ENCODE results near the gene ILK. TPM values are rescaled to one million over a fixed set of nuclear protein-coding genes. Genes with fewer than 3 reads are reported as not detected.

ILK gene
- total and polyA plus RNA-seq, 8 donors: 146 to 165 (median 154) TPM

GRCh38 chr11:6556139-6556949, 47.2 kb upstream of the ILK start:
- H3K4me1 ChIP-seq: no peaks in the 10 kb centered on the region
- H3K9me3 ChIP-seq: no peaks in the 10 kb centered on the region
- intact Hi-C loops (cut with DNase I): no loop called here
- no peaks in the 10 kb centered on the region for H3K36me3 ChIP-seq
- H3K27me3 ChIP-seq: no peaks in the 10 kb centered on the region
- no peak for ATAC-seq
- DNase-seq: no peak
- no peak overlapping the region for H3K4me3 ChIP-seq
- no peak overlapping the region for H3K27ac ChIP-seq
- no peak for TF ChIP-seq CTCF (IDR thresholded peaks at IDR 0.05)

- no peak overlapping the region for H3K4me3 ChIP-seq
- ATAC-seq (no peak), DNase-seq (no peak)
- no peak overlapping the region for H3K27ac ChIP-seq
- no peaks in the 10 kb centered on the region for H3K36me3 ChIP-seq
- no peak for TF ChIP-seq CTCF (IDR thresholded peaks at IDR 0.05)
- H3K27me3 ChIP-seq: no peaks in the 10 kb centered on the region
- H3K9me3 ChIP-seq: no peaks in the 10 kb centered on the region
- intact Hi-C loops (cut with DNase I): no loop called here
- no peaks in the 10 kb centered on the region for H3K4me1 ChIP-seq
Observed at GRCh38 chr11:6557063-6557462, 46.5 kb upstream of the ILK start.

DNA sequence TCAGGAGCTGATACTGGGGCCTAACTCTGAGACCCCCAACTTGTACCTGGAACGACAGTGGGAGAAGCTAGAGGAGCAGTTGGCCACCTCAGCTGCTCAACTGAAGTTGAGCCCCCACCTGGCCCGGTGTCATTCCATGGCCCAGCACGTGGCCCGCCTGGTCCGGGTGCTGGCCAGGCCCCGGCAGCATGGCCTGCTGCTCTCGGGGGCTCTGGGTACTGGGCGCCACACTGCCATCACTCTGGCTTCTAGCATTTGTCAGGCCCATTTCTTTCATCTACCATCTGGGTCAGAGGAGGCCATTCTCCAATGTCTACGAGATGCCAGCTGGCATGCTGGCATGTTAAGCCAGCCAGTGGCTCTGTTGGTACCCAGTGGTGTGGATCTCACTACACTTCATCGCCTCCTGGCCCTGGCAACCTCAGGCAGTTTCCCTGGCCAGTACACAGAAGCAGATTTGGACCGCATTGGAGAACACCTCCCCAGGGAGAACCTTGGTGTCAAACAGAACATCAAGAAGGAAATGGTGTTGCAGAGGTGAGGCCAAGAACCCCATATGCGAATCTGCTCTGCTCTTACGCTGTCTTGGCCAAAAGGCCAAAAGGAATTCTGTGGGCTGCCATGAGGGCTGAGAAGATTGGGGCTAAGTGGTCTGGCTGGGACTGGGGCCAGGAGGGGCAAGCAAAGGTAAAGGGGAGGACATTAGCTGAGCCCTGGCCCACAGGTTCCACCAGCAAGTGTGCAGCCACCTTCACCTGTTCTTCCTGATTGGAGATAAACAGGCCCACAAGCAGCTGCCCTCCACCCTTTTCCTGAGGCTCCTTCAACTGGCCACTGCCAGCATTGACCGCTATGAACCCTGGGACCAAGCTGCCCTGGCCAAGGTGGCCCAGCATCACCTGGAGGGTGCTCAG, 45.6 kb upstream of the ILK start:
- Histone ChIP-seq H3K4me1 (no peaks in the 10 kb centered on the region), H3K27me3 (no peaks in the 10 kb centered on the region), H3K36me3 (no peaks in the 10 kb centered on the region), H3K4me3 (no peak overlapping the region), H3K9me3 (no peaks in the 10 kb centered on the region), H3K27ac (no peak overlapping the region)
- intact Hi-C loops (cut with DNase I): no loop called here
- TF ChIP-seq CTCF (IDR thresholded peaks at IDR 0.05): no peak
- ATAC-seq (no peak), DNase-seq (no peak)

- DNase-seq: no peak
- H3K27ac ChIP-seq: no peak overlapping the region
- no peak for ATAC-seq
- no peaks in the 10 kb centered on the region for H3K9me3 ChIP-seq
- no peak for TF ChIP-seq CTCF (IDR thresholded peaks at IDR 0.05)
- no peaks in the 10 kb centered on the region for H3K27me3 ChIP-seq
- no peaks in the 10 kb centered on the region for H3K4me1 ChIP-seq
- intact Hi-C loops (cut with DNase I): no loop called here
- H3K36me3 ChIP-seq: peaks cover 0 to 5% of the 10 kb centered on the region in 2 donors
- no peak overlapping the region for H3K4me3 ChIP-seq
Observed at GRCh38 chr11:6559369-6559768, 44.2 kb upstream of the ILK start.

- Histone ChIP-seq H3K27me3 (no peaks in the 10 kb centered on the region), H3K4me1 (no peaks in the 10 kb centered on the region), H3K4me3 (no peak overlapping the region), H3K9me3 (no peaks in the 10 kb centered on the region), H3K27ac (no peak overlapping the region), H3K36me3 (peaks cover 0 to 5% of the 10 kb centered on the region in 2 donors)
- no peak for ATAC-seq
- TF ChIP-seq CTCF (IDR thresholded peaks at IDR 0.05): no peak
- intact Hi-C loops (cut with DNase I): no loop called here
- no peak for DNase-seq
Observed at GRCh38 chr11:6561288-6561687, 42.3 kb upstream of the ILK start.

Data from left lung (tissue), 10 donors.